T-helper 1 cell (primary cell): ENCODE measurements around the gene CTR9.

Experiments
- DNase-seq, 5 donors: peaks; one replicate each; pipeline ENCODE4 v3.0.0-alpha.2; 2012 to 2020
- total RNA-seq, 4 donors: gene quantifications; one replicate each; lab custom pipeline; 2026; lab: John Stamatoyannopoulos, UW

CTR9 gene
- 61.6 to 97.4 (median 68.5) reads per million in 4 donors for total RNA-seq

GRCh38 chr11:10750838-10751580 lies at the start of gene CTR9:
Gene CTR9 (plus strand): TSS chr11:10751246. CDS start chr11:10751413, 167 bp downstream.
- DNase-seq: peak; percentile 81 to 94 (median 87)

GRCh38 chr11:10701982-10702381 lies 49.1 kb upstream of the CTR9 start:
- DNase-seq: no peak

GRCh38 chr11:10708131-10708530 lies 42.9 kb upstream of the CTR9 start:
- no peak for DNase-seq

GRCh38 chr11:10709299-10710086 lies 41.6 kb upstream of the CTR9 start:
- no peak for DNase-seq

- DNase-seq: no peak
Observed at GRCh38 chr11:10715571-10715970, 35.5 kb upstream of the CTR9 start.

- DNase-seq: no peak
Observed at GRCh38 chr11:10716122-10716521, 34.9 kb upstream of the CTR9 start.

- DNase-seq: no peak
Observed at GRCh38 chr11:10716543-10717259, 34.3 kb upstream of the CTR9 start.

GRCh38 chr11:10719616-10720015 lies 31.4 kb upstream of the CTR9 start:
- DNase-seq: no peak

- DNase-seq: no peak
Observed at GRCh38 chr11:10720881-10721376, 30.1 kb upstream of the CTR9 start.

GRCh38 chr11:10722307-10722706 lies 28.7 kb upstream of the CTR9 start:
- no peak for DNase-seq

GRCh38 chr11:10725114-10725906 lies 25.7 kb upstream of the CTR9 start:
- DNase-seq: peak in 1 of 5 donors; percentile 35

- DNase-seq: peak in 1 of 5 donors; percentile 13
Observed at GRCh38 chr11:10725907-10726253, 25.2 kb upstream of the CTR9 start.

GRCh38 chr11:10727146-10727851 lies 23.7 kb upstream of the CTR9 start:
- DNase-seq: no peak

GRCh38 chr11:10728154-10728553 lies 22.9 kb upstream of the CTR9 start:
- DNase-seq: no peak

GRCh38 chr11:10728789-10729472 lies 22.1 kb upstream of the CTR9 start:
- no peak for DNase-seq

- DNase-seq: no peak
Observed at GRCh38 chr11:10730151-10730550, 20.9 kb upstream of the CTR9 start.

- DNase-seq: no peak
Observed at GRCh38 chr11:10731064-10731680, 19.9 kb upstream of the CTR9 start.

- peak; percentile 67 to 80 (median 77) for DNase-seq
Observed at GRCh38 chr11:10735481-10736475, 15.3 kb upstream of the CTR9 start.
